Measurements from ENCODE around the gene VSX2. TPM values are rescaled to one million over a fixed set of nuclear protein-coding genes. Genes with fewer than 3 reads are reported as not detected.

VSX2 gene
- total RNA-seq, 1 donor = not detected

GRCh38 chr14:74221741-74222140 is 17.5 kb upstream of the VSX2 start:
- H3K4me3 ChIP-seq (ENCODE audit: low read depth, low read length) = no peak overlapping the region
- no peak for DNase-seq (ENCODE audit: low read depth)
- TF ChIP-seq, protein P1, sequence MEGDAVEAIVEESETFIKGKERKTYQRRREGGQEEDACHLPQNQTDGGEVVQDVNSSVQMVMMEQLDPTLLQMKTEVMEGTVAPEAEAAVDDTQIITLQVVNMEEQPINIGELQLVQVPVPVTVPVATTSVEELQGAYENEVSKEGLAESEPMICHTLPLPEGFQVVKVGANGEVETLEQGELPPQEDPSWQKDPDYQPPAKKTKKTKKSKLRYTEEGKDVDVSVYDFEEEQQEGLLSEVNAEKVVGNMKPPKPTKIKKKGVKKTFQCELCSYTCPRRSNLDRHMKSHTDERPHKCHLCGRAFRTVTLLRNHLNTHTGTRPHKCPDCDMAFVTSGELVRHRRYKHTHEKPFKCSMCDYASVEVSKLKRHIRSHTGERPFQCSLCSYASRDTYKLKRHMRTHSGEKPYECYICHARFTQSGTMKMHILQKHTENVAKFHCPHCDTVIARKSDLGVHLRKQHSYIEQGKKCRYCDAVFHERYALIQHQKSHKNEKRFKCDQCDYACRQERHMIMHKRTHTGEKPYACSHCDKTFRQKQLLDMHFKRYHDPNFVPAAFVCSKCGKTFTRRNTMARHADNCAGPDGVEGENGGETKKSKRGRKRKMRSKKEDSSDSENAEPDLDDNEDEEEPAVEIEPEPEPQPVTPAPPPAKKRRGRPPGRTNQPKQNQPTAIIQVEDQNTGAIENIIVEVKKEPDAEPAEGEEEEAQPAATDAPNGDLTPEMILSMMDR (IDR thresholded peaks at IDR 0.05; ENCODE audit: insufficient read depth, low read length) = no peak

DNA sequence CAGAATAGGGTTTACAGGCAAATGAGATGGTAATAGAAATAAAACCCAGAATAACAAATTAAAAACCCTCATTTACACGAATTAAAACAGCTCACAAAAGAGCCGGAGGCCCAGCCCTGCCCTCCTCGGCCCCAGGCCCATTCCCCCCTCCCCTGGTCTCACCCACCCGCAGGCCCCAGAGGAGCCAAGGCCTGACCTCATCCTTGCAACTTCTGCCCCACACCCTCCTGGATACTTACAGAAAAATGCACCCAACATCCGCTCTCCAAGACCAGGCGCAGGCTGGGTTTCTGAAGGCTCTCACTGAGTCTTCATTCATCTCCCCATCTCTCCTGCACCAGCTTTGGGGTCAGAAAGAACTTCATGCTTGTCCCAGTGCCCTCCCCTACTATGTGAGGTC is 16.2 kb upstream of the VSX2 start:
- no peak for DNase-seq (ENCODE audit: low read depth)
- H3K4me3 ChIP-seq (ENCODE audit: low read depth, low read length) = no peak overlapping the region
- TF ChIP-seq, protein P1 (IDR thresholded peaks at IDR 0.05; ENCODE audit: insufficient read depth, low read length) = no peak

GRCh38 chr14:74231784-74232183 is 7.5 kb upstream of the VSX2 start:
- no peak overlapping the region for H3K4me3 ChIP-seq (ENCODE audit: low read depth, low read length)
- no peak for DNase-seq (ENCODE audit: low read depth)
- TF ChIP-seq, protein P1 (IDR thresholded peaks at IDR 0.05; ENCODE audit: insufficient read depth, low read length) = no peak

GRCh38 chr14:74235017-74235416 is 4.2 kb upstream of the VSX2 start:
- no peak for DNase-seq (ENCODE audit: low read depth)
- TF ChIP-seq, protein P1 (IDR thresholded peaks at IDR 0.05; ENCODE audit: insufficient read depth, low read length) = no peak
- no peak overlapping the region for H3K4me3 ChIP-seq (ENCODE audit: low read depth, low read length)

DNA sequence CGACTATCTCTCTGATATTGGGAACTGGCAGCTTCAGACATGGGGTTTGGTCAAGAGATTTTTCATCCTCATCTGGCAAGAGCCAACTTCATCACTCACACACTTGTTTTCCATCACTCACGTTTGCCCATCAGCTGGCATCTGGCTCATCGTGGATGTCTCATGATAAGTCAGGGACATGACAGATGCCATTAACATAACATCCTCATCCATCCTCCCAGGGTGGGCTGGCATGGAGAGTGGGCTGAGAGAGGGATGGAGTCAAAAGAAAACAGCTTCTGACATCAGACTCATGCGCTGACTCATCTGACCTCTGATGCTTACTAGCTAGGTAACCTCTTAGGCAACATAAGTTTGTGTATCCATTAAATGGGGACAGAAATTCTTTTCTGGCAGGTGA is 1.8 kb upstream of the VSX2 start:
- TF ChIP-seq, protein P1 (IDR thresholded peaks at IDR 0.05; ENCODE audit: insufficient read depth, low read length) = no peak
- no peak for DNase-seq (ENCODE audit: low read depth)
- no peak overlapping the region for H3K4me3 ChIP-seq (ENCODE audit: low read depth, low read length)

DNA sequence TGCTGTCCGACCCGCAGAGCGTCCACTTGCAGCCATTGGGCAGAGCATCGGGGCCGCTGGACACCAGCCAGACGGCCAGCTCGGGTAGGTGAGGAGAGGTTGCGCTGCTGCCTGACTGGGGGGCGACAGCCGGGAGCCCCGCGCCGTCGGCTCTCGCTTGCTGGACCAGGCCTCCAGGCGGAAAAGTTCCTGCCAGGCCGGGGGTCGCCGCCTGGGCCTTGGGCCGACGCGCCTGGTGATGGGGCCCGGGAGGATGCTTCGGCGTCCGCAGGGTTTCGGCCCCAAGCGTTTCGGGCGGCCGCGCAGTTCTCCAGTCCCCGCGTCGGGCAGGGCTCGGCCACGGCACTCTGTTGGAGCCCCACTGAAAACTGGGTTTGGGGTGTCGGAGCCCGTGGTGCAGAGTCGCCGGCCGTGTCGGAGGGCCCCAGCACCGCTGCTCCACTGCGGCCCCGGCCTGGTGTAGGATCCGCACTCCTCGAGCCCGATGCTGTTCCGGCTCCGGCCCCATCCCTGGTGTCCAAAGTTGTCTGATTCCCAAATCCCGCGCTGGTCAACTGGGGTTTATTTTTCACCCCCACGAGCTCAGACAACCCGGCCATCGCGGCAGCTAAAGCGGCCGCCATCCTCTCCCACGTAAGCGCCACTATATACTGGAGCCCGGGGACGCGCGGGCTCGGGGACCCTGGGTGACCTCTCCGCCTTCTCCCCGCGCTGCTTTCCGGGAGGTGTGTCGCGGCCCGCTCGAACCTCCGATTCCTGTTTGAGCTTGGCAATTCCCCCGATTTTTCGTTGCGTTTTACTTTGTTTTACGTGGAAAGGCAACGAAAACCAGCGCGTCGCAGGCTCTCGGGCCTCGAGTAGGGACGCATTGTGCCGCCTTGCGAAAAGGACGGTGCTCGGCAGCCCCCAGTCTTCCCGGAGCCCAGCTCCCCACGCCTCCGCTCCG is 872 bp downstream of the VSX2 start:
- H3K4me3 ChIP-seq (ENCODE audit: low read depth, low read length) = no peak overlapping the region
- TF ChIP-seq, protein P1 (IDR thresholded peaks at IDR 0.05; ENCODE audit: insufficient read depth, low read length) = no peak
- DNase-seq (ENCODE audit: low read depth) = peak; percentile 10
